GM21360 (cell line): Measurements from ENCODE around the gene NAV3.

Source experiments
- ATAC-seq: cut with Tn5 transposase; IDR thresholded peaks from one replicate; pipeline ENCODE4 v1.9.1; 2021; ENCODE audit warnings: mild to moderate bottlenecking, moderate library complexity; ENCODE audit not compliant: unreplicated experiment

NAV3 gene

DNA sequence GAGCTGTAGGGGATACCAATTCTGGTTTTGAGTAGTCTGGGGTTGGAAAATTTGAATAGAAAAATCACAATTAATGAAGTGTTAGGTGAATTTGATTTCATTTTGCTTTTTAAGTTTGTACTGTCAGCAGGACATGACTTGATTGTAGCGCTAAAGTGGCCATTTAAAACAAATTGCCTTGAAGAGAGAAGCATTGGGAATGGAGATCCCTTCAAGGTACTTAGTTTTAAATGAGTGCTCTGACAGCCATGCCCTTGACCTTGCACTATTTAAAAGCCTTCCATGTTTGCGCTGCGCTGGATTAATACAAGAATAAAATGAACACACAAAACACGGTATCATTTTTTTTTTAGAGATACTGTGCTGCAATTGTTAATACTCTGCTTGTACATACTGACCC is 345.9 kb downstream of the NAV3 start:
- no peak for ATAC-seq

DNA sequence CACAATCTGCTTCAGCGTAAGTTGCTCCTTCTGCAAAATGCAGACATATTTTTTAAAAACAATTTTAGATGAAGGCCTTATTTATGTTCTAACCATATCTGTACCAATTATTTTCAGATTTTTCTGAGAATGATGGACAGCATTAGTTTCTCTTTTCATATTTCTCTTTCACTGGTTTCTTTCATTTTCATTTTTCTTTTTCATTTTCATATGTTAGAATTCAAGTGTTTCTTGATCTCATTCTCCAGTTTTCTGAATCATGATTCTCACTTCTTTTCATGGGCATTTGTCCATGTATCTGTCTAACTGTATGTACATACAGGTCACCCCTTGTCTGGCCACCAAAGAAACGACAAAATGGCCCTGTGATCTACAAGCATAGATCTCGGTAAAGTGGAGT is 346.6 kb downstream of the NAV3 start:
- no peak for ATAC-seq

- no peak for ATAC-seq
Measured at GRCh38 chr12:78179346-78179745, 348.7 kb downstream of the NAV3 start.

- ATAC-seq = no peak
Measured at GRCh38 chr12:78181544-78182162, 351.0 kb downstream of the NAV3 start.

DNA sequence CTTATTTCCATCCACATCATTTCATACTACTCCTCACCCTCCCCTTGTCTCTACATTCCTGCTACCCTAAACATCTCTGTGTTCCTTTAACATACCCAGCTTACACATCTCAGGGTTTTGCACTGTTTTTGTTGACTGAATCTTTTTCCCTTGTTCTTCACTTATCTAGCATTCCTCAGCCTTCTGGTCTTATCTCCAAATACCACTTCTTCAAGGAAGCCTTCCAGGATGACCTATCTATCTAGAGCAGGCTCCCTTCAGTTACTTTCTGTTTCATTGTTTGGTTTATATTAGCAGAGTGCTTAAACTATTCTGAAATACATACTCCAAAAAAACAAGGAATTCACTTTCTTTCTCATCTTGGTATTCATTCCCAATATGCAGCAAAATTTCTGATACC is 353.1 kb downstream of the NAV3 start:
- ATAC-seq = no peak

DNA sequence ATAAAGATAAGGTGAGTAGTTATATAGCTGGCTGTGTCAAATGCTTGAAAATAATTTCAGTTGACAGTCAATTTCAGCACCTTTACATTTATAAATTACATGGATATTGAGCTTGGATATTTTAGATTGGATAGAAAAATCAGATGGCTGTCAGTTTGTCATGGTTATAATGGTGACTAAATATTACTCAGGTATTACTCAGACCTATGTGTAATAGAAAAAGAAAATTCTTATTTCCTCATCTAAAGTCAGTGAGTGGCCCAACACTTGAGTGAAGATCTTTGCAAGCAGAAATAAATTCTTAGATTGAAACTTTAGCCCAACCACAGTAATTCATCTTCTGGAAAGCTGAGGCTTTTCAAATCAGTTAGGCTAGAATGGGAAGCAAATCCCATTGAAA is 354.4 kb downstream of the NAV3 start:
- ATAC-seq = no peak

DNA sequence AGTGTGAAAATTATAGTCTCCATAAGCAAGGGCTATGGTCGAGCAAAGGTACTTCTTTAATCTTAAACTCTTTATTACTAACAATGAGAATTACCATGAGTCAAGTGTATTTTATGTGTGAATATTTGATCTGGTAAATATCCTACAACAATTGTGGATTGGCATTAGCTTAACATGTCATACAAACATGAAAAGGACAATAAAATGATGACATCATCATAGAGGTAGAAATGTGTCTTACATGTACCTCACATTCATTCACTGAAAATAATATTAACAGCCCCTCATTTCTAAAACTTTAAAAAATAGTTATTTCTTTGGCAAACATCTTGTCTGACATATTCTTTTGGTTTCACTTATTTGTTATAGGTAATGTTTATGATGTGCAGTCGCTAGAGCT is 355.0 kb downstream of the NAV3 start:
- no peak for ATAC-seq

GRCh38 chr12:78186670-78187069 is 356.0 kb downstream of the NAV3 start:
- ATAC-seq = no peak

GRCh38 chr12:78187741-78188140 is 357.0 kb downstream of the NAV3 start:
- no peak for ATAC-seq

- ATAC-seq = no peak
Measured at GRCh38 chr12:78189656-78190055, 359.0 kb downstream of the NAV3 start.

DNA sequence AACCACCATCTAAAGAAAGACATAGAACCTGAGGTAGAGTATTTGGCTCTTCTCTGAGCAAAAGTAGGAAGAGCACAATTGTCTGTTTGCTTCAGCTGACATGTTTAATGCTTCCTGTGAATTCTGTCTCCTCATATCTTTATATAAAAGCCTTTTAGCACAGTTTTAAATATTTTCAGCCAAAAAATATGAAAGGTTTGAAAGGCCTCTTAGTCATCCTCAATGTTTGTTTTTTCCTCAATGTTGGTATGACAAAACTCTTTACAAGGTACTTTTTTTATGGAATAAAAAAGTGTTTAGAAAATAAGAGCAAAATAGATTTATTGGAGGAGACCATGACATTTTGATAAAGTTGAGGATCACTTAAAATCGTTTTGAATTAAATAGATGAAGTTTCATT is 360.9 kb downstream of the NAV3 start:
- no peak for ATAC-seq

DNA sequence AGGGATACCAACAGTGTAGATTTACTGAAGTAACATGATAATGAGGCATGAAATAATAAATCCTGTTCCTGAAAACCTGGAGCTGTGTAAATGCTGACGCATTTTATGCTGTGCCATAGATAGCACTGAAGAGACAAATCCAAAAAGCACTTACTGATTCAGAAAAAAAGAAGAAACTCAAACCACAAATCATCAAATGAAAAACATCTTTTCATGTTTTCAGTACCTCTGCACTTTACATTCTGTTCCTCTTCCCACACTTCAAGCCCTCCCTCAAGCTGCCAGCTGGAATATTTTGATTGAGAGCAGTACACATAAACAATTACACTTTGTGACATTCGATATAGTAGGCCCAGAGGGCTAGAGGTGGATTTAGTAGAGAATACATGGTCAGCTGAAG is 362.3 kb downstream of the NAV3 start:
- ATAC-seq = no peak

GRCh38 chr12:78194448-78194847 is 363.8 kb downstream of the NAV3 start:
- ATAC-seq = no peak

- no peak for ATAC-seq
Measured at GRCh38 chr12:78198896-78199295, 368.2 kb downstream of the NAV3 start.

DNA sequence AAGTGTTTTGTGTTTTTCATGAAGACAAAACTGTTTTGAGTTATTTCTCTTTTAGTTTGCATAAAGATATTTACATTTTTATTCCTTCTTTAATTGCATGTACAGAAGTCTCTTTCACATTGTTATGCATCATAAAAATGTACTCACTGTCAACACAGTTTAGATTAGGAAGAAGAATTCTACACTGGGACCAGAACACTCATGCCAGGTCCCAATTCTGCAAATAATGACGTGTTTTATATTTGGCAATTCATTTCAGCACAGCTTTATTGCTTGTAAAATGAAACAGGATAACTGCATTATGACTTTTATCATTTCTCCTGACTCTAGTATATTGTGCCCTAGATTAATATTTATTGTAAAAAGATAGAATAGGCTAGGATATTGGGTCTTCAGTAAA is 369.2 kb downstream of the NAV3 start:
- no peak for ATAC-seq

GRCh38 chr12:78204926-78205325 is 374.2 kb downstream of the NAV3 start:
- ATAC-seq = no peak

GRCh38 chr12:78208092-78208491 is 377.4 kb downstream of the NAV3 start:
- ATAC-seq = no peak

GRCh38 chr12:78209846-78210505 is 379.3 kb downstream of the NAV3 start:
- ATAC-seq = no peak

DNA sequence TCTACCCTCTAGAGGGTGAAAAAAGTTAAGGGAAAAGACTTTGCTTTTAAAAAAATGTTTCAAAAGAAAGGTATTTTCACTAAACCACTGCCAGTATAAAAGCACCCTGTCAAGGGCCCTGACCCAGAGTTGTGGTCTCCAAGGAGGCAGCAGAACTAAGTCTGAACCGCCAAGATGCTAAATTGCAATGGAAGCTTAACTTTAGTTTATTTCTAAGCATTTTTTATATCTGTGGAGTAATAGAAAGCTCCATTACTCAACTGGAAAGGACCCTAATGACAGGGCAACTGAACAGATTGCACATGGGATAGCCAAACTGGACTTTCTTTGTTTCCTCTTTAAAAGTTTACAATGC is 379.8 kb downstream of the NAV3 start:
- no peak for ATAC-seq

GRCh38 chr12:78210894-78211302 is 380.2 kb downstream of the NAV3 start:
- ATAC-seq = no peak

- no peak for ATAC-seq
Measured at GRCh38 chr12:78220811-78221210, 390.1 kb downstream of the NAV3 start.

- no peak for ATAC-seq
Measured at GRCh38 chr12:78224154-78224553, 393.5 kb downstream of the NAV3 start.

- no peak for ATAC-seq
Measured at GRCh38 chr12:78226763-78227162, 396.1 kb downstream of the NAV3 start.
